HFFc6 (cell line): ENCODE measurements around the gene CTXN2. TPM values are rescaled to one million over a fixed set of nuclear protein-coding genes. Genes with fewer than 3 reads are reported as not detected.

Experiments
- DNase-seq: peaks from one replicate; pipeline ENCODE4 v3.0.0-alpha.2; 2018
- H3K27ac Mint-ChIP-seq: 2 replicates; pipeline ENCODE4 v1.8.0; 2020; ENCODE audit warnings: mild to moderate bottlenecking, mixed read lengths
- H3K27me3 Mint-ChIP-seq: 2 replicates; pipeline ENCODE4 v1.8.0; 2021; ENCODE audit warnings: mild to moderate bottlenecking, moderate library complexity, mixed read lengths; ENCODE audit not compliant: insufficient read depth
- H3K36me3 Mint-ChIP-seq: 2 replicates; pipeline ENCODE4 v1.8.0; 2021; ENCODE audit warnings: low read depth, mixed read lengths
- H3K4me1 Mint-ChIP-seq: 2 replicates; pipeline ENCODE4 v1.8.0; 2020; ENCODE audit warnings: low read depth, mixed read lengths
- H3K4me3 Mint-ChIP-seq: 2 replicates; pipeline ENCODE4 v1.8.0; 2020; ENCODE audit warnings: mild to moderate bottlenecking, moderate library complexity, mixed read lengths
- H3K9me3 Mint-ChIP-seq: 2 replicates; pipeline ENCODE4 v1.8.0; 2020; ENCODE audit warnings: mild to moderate bottlenecking, mixed read lengths
- total RNA-seq, 6 experiments: library from RNA; stranded (reverse); fragmentation: NEBNext Ultra II Directional; extraction: Animal tissue kit (Norgen Biotek cat#: 25700); gene quantifications; 2 replicates in 1 of 6; 3 replicates in 5 of 6; pipeline ENCODE4 v1.2.3, GENCODE V29; 2021
- TF ChIP-seq, protein P1 (sequence below): fragments of 200-600 bp; sonication (generic); IDR thresholded peaks from 2 replicates; pipeline ENCODE4 v1.5.0; 2021; ENCODE audit warnings: antibody characterized with exemption, mild to moderate bottlenecking

CTXN2 gene
- total RNA-seq, 6 experiments from 2014 or later: not detected

DNA sequence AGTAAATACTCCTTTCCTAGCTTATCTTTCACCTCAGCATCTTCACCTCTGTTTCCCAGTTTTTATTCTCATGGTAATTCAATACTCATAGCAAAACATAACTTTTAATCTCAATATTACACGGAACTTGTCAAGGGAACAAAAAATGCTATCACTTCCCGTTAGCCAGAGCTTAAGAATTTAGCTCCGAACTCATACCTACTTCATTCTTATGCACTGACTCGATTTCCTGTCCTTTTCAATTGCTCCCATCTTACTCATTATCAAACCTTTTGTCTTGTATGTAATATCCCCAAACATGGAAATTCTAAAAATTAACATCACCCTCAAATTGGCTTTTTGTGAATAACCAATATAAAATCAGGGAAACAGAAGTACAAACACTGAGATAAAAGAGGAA lies 41.6 kb upstream of the CTXN2 start:
- Mint-ChIP-seq H3K9me3 (no peaks in the 10 kb centered on the region), H3K36me3 (peaks cover 22% of the 10 kb centered on the region), H3K4me1 (peaks cover 44% of the 10 kb centered on the region), H3K4me3 (peak overlapping the region; percentile 32), H3K27ac (peak overlapping the region; percentile 51), H3K27me3 (no peaks in the 10 kb centered on the region)
- DNase-seq: peak; percentile 41
- TF ChIP-seq, protein P1, sequence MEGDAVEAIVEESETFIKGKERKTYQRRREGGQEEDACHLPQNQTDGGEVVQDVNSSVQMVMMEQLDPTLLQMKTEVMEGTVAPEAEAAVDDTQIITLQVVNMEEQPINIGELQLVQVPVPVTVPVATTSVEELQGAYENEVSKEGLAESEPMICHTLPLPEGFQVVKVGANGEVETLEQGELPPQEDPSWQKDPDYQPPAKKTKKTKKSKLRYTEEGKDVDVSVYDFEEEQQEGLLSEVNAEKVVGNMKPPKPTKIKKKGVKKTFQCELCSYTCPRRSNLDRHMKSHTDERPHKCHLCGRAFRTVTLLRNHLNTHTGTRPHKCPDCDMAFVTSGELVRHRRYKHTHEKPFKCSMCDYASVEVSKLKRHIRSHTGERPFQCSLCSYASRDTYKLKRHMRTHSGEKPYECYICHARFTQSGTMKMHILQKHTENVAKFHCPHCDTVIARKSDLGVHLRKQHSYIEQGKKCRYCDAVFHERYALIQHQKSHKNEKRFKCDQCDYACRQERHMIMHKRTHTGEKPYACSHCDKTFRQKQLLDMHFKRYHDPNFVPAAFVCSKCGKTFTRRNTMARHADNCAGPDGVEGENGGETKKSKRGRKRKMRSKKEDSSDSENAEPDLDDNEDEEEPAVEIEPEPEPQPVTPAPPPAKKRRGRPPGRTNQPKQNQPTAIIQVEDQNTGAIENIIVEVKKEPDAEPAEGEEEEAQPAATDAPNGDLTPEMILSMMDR: no peak

DNA sequence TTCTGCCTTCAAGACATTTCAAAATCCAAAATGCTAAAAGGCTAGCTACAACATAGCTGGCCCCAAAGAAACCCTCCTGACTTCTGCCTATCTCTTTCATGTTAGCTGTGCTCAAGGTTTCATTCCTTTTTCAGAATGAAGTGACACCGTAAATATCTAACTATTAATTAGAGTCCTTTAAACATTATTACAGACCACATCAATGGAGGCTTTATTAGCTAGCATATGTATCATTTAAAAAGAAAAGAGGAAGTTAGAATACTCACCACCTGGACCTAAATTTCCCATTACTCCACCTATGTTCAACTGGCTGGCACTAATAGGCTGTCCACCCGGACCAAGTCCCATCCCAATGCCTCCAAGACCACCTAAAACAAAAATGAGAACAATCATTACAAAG lies 37.9 kb upstream of the CTXN2 start:
- H3K36me3 Mint-ChIP-seq: peaks cover 20% of the 10 kb centered on the region
- no peaks in the 10 kb centered on the region for H3K9me3 Mint-ChIP-seq
- no peak for DNase-seq
- H3K27ac Mint-ChIP-seq: no peak overlapping the region
- H3K27me3 Mint-ChIP-seq: no peaks in the 10 kb centered on the region
- no peak overlapping the region for H3K4me3 Mint-ChIP-seq
- H3K4me1 Mint-ChIP-seq: peaks cover 17% of the 10 kb centered on the region
- TF ChIP-seq, protein P1: no peak

DNA sequence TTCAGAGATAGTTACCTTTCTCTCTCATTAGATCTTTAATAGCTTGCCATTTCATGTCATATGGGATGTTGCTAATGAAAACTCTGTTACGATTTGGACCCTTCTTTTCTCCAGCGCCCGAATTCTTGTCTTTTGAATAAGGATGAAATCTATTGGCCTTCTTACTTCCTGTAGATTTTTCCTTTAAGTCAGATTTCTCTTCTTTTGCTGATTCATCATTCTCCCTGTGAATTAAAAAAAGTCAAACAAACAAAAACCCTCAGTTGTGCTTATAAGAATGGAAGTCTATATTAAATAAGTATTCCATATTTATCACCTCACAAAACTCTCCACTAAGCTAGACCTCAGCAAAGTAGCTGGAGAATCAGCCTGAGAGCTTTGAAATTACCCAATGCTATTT lies 22.8 kb upstream of the CTXN2 start:
- Mint-ChIP-seq H3K4me1 (peaks cover 6% of the 10 kb centered on the region; the same call in 1 of the 2 replicates), H3K9me3 (no peaks in the 10 kb centered on the region), H3K27ac (no peak overlapping the region), H3K27me3 (no peaks in the 10 kb centered on the region), H3K4me3 (no peak overlapping the region), H3K36me3 (no peaks in the 10 kb centered on the region)
- no peak for DNase-seq
- TF ChIP-seq, protein P1: no peak

DNA sequence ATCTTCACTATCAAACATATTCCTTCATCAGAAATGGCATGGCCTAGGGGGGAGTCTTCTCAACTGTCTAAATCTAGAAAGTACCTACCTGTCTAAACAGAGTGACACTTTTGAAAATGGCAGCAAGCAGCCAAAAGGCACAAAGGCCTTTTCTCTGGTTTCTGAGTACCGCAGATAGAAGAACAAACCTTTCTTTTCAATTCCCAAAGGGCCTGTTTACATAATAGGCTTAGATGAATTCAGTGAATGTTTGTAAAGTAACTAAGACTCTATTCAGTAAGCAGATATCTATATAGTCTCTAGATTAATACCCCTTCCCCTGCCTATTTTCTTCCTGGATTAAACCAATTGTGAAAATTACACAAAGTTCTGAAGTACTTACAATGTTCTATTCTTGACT lies 20.5 kb upstream of the CTXN2 start:
- Mint-ChIP-seq H3K4me3 (no peak overlapping the region), H3K27ac (no peak overlapping the region), H3K27me3 (no peaks in the 10 kb centered on the region), H3K4me1 (peaks cover 6% of the 10 kb centered on the region; the same call in 1 of the 2 replicates), H3K36me3 (no peaks in the 10 kb centered on the region), H3K9me3 (no peaks in the 10 kb centered on the region)
- TF ChIP-seq, protein P1: no peak
- DNase-seq: no peak

DNA sequence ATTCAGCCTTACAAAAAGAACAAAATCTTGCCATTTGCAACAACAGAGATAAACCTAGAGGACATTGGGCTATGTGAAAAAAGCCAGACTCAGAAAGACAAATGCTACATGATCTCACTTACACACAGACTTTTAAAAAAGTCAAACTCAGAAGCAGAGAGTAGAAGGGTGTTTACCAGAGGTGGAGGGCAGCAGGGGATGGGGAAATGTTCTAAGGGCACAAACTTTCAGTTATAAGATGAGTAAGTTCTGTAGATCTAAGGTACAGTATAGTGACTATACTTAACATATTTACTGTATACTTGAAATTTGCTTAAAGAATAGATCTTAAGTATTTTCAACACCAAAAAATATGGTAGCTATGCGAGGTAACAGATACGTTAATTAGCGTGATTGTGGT lies 16.3 kb upstream of the CTXN2 start:
- no peak overlapping the region for H3K27ac Mint-ChIP-seq

More for the DNA sequence above, 16.3 kb upstream of the CTXN2 start:
- no peak for DNase-seq
- Mint-ChIP-seq H3K4me3 (no peak overlapping the region), H3K9me3 (no peaks in the 10 kb centered on the region), H3K4me1 (peaks cover 17% of the 10 kb centered on the region), H3K27me3 (peaks cover 4% of the 10 kb centered on the region; the same call in 1 of the 2 replicates), H3K36me3 (no peaks in the 10 kb centered on the region)
- TF ChIP-seq, protein P1: no peak
